Right lobe of liver (tissue), 4 donors: Measurements from ENCODE around the gene PRSS37.

Experiments
- CTCF ChIP-seq, 4 donors: fragments of 200-600 bp in 3 of 4; fragments of 450-650 bp in 1 of 4; IDR thresholded peaks; one replicate each; pipeline versions ENCODE4 v1.5.1 to v1.8.0; 2016 to 2022; ENCODE audit warnings: antibody characterized with exemption in 4 of 4, mild to moderate bottlenecking in 2 of 4
- POLR2A ChIP-seq: fragments of 450-650 bp; IDR thresholded peaks from one replicate; pipeline ENCODE4 v1.6.1; 2017; ENCODE audit warnings: antibody characterized with exemption, mild to moderate bottlenecking
- donor health status: DM: no; HTN: no; CAD: no.
- donor health status: DM: no; HTN: no; CAD: no.
- donor health status: DM: no; HTN: yes; CAD: no.

- TF ChIP-seq CTCF (IDR thresholded peaks at IDR 0.05) (no peak), POLR2A (no peak)
These were observed 33.5 kb upstream of the PRSS37 start for GRCh38 chr7:141874787-141875186.
